ENCODE measurements around the gene PI4KB. TPM values are rescaled to one million over a fixed set of nuclear protein-coding genes. Genes with fewer than 3 reads are reported as not detected.
A peak's percentile ranks its signal among the peaks of the same experiment; 100 is the strongest.

PI4KB gene
- total RNA-seq, 3 donors from 2014 or later = 57.9 to 77.2 (median 58.9) TPM

- H3K4me1 ChIP-seq (ENCODE audit: low read depth) = peaks cover 4% of the 10 kb centered on the region
- intact Hi-C loops (cut with DNase I, micrococcal nuclease) = no loop called here
- ATAC-seq (no peak), DNase-seq (no peak)
- no peaks in the 10 kb centered on the region for H3K36me3 ChIP-seq (ENCODE audit: low read depth)
- no peak for TF ChIP-seq CTCF (IDR thresholded peaks at IDR 0.05)
- no peak overlapping the region for H3K4me3 ChIP-seq
- H3K9me3 ChIP-seq = no peaks in the 10 kb centered on the region
These were observed 20.5 kb upstream of the PI4KB start for GRCh38 chr1:151347523-151348246.

- DNase-seq (peak; percentile 94 to 97 (median 96)), ATAC-seq (peak; percentile 97)
- TF ChIP-seq CTCF (IDR thresholded peaks at IDR 0.05) = no peak
- no peaks in the 10 kb centered on the region for H3K9me3 ChIP-seq
- intact Hi-C loops (cut with DNase I, micrococcal nuclease) = no loop called here
- H3K36me3 ChIP-seq (ENCODE audit: low read depth) = no peaks in the 10 kb centered on the region
- H3K4me1 ChIP-seq (ENCODE audit: low read depth) = peaks cover 4% of the 10 kb centered on the region
- peak within 1 kb of the TSS; percentile 38 for H3K4me3 ChIP-seq
These were observed 19.7 kb upstream of the PI4KB start, which contains the start of gene RFX5 for GRCh38 chr1:151346769-151347522. RFX5 (minus strand) TSS chr1:151347252; CDS start chr1:151346320, 932 bp downstream.

GRCh38 chr1:151346082-151346768 lies 19.0 kb upstream of the PI4KB start:
- Histone ChIP-seq H3K9me3 (no peaks in the 10 kb centered on the region), H3K4me3 (peak overlapping the region; percentile 38), H3K36me3 (ENCODE audit: low read depth) (no peaks in the 10 kb centered on the region), H3K4me1 (ENCODE audit: low read depth) (peaks cover 4% of the 10 kb centered on the region)
- no peak for TF ChIP-seq CTCF (IDR thresholded peaks at IDR 0.05)
- intact Hi-C loops (cut with DNase I, micrococcal nuclease) = no loop called here
- DNase-seq (no peak), ATAC-seq (no peak)

GRCh38 chr1:151344291-151344690 lies 17.1 kb upstream of the PI4KB start:
- Histone ChIP-seq H3K4me1 (ENCODE audit: low read depth) (peaks cover 4% of the 10 kb centered on the region), H3K4me3 (no peak overlapping the region), H3K9me3 (no peaks in the 10 kb centered on the region), H3K36me3 (ENCODE audit: low read depth) (no peaks in the 10 kb centered on the region)
- no peak for ATAC-seq
- DNase-seq = no peak
- intact Hi-C loops (cut with DNase I, micrococcal nuclease) = loop anchor here in 1 of 2 donors (5.0 kb wide), 1 partner anchor 42 kb away; no protein-coding TSS in a partner anchor
- no peak for TF ChIP-seq CTCF (IDR thresholded peaks at IDR 0.05)

GRCh38 chr1:151343587-151343986 lies 16.4 kb upstream of the PI4KB start:
- Histone ChIP-seq H3K4me3 (no peak overlapping the region), H3K36me3 (ENCODE audit: low read depth) (no peaks in the 10 kb centered on the region), H3K4me1 (ENCODE audit: low read depth) (peaks cover 4% of the 10 kb centered on the region), H3K9me3 (no peaks in the 10 kb centered on the region)
- no peak for TF ChIP-seq CTCF (IDR thresholded peaks at IDR 0.05)
- intact Hi-C loops (cut with DNase I, micrococcal nuclease) = loop anchor here in 1 of 2 donors (5.0 kb wide), 1 partner anchor 41 kb away; no protein-coding TSS in a partner anchor
- ATAC-seq = no peak
- no peak for DNase-seq

Data from mucosa of descending colon (tissue), 3 donors.